HL-60 (cell line): ENCODE data around the gene MBD2.

Experiments
- POLR2AphosphoS5 ChIP-seq: IDR thresholded peaks from 2 replicates; pipeline ENCODE4 v1.6.1; 2012; ENCODE audit warnings: low read depth
- SPI1 ChIP-seq: IDR thresholded peaks from 2 replicates; pipeline ENCODE4 v1.6.1; 2012; ENCODE audit warnings: low read depth, mild to moderate bottlenecking, borderline replicate concordance
- TF ChIP-seq, protein P1 (sequence below): IDR thresholded peaks from one replicate; pipeline ENCODE4 v1.5.1; 2011; ENCODE audit warnings: low read length, control low read depth, inconsistent platforms; ENCODE audit not compliant: insufficient read depth

DNA sequence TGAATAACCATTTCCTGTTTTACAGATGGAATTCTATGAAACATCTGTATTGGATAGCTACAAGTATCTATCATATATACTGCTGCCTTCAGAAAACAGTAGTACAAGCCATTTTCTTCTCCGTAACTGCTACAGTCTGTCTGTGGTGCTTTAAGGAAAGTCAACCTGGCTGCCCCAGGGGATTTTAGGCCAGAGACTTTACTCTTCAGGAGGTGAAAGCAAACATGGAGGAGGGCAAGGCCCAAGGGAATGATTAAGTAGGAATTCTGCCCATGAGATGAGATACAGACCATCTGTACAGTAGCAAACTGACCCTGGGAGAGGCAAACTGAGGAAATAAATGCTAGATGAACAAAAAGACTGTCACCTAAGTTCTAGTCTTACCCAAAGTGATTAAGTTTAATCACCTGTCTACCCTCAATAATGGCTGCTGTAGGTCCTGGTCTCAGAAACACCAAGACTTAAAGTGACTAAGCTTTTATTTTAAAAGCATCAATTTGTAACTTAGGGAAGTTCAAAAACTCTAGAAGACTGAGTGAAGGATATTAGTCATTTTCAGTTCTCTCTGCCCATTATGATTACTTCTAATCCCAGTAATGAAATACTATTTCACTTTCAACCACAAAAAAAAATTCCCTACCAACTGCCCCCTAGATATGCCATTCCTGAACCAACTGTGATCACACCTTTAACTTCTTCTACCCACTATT, 14.8 kb downstream of the MBD2 start:
- TF ChIP-seq, protein P1, sequence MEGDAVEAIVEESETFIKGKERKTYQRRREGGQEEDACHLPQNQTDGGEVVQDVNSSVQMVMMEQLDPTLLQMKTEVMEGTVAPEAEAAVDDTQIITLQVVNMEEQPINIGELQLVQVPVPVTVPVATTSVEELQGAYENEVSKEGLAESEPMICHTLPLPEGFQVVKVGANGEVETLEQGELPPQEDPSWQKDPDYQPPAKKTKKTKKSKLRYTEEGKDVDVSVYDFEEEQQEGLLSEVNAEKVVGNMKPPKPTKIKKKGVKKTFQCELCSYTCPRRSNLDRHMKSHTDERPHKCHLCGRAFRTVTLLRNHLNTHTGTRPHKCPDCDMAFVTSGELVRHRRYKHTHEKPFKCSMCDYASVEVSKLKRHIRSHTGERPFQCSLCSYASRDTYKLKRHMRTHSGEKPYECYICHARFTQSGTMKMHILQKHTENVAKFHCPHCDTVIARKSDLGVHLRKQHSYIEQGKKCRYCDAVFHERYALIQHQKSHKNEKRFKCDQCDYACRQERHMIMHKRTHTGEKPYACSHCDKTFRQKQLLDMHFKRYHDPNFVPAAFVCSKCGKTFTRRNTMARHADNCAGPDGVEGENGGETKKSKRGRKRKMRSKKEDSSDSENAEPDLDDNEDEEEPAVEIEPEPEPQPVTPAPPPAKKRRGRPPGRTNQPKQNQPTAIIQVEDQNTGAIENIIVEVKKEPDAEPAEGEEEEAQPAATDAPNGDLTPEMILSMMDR = no peak
- TF ChIP-seq POLR2AphosphoS5 (no peak), SPI1 (no peak)
